ENCODE measurements around the gene NT5DC1. TPM values are rescaled to one million over a fixed set of nuclear protein-coding genes. Genes with fewer than 3 reads are reported as not detected.

Gene NT5DC1
- total and polyA plus RNA-seq, 10 of the 15 experiments (the other 5 are each of a cell fraction or from before 2014, with no cell fraction given): 40.8 to 140 (median 66.8) TPM

GRCh38 chr6:116157391-116157790 is 56.7 kb downstream of the NT5DC1 start (continued):
- TF ChIP-seq, protein P1, sequence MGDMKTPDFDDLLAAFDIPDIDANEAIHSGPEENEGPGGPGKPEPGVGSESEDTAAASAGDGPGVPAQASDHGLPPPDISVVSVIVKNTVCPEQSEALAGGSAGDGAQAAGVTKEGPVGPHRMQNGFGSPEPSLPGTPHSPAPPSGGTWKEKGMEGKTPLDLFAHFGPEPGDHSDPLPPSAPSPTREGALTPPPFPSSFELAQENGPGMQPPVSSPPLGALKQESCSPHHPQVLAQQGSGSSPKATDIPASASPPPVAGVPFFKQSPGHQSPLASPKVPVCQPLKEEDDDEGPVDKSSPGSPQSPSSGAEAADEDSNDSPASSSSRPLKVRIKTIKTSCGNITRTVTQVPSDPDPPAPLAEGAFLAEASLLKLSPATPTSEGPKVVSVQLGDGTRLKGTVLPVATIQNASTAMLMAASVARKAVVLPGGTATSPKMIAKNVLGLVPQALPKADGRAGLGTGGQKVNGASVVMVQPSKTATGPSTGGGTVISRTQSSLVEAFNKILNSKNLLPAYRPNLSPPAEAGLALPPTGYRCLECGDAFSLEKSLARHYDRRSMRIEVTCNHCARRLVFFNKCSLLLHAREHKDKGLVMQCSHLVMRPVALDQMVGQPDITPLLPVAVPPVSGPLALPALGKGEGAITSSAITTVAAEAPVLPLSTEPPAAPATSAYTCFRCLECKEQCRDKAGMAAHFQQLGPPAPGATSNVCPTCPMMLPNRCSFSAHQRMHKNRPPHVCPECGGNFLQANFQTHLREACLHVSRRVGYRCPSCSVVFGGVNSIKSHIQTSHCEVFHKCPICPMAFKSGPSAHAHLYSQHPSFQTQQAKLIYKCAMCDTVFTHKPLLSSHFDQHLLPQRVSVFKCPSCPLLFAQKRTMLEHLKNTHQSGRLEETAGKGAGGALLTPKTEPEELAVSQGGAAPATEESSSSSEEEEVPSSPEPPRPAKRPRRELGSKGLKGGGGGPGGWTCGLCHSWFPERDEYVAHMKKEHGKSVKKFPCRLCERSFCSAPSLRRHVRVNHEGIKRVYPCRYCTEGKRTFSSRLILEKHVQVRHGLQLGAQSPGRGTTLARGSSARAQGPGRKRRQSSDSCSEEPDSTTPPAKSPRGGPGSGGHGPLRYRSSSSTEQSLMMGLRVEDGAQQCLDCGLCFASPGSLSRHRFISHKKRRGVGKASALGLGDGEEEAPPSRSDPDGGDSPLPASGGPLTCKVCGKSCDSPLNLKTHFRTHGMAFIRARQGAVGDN (IDR thresholded peaks at IDR 0.05): no peak
- TF ChIP-seq GATAD2B (conservative IDR thresholded peaks at IDR 0.05; ENCODE audit: low read depth): no peak
- no peak for TF ChIP-seq ZNF622 (IDR thresholded peaks at IDR 0.05)
- no peak for TF ChIP-seq NRF1 (conservative IDR thresholded peaks at IDR 0.05; ENCODE audit: low read depth, low read length)
- no peak for TF ChIP-seq CBX5 (IDR thresholded peaks at IDR 0.05; ENCODE audit: low read depth)
- no peak for TF ChIP-seq HCFC1 (IDR thresholded peaks at IDR 0.05; ENCODE audit: low read length)
- TF ChIP-seq, protein P2, sequence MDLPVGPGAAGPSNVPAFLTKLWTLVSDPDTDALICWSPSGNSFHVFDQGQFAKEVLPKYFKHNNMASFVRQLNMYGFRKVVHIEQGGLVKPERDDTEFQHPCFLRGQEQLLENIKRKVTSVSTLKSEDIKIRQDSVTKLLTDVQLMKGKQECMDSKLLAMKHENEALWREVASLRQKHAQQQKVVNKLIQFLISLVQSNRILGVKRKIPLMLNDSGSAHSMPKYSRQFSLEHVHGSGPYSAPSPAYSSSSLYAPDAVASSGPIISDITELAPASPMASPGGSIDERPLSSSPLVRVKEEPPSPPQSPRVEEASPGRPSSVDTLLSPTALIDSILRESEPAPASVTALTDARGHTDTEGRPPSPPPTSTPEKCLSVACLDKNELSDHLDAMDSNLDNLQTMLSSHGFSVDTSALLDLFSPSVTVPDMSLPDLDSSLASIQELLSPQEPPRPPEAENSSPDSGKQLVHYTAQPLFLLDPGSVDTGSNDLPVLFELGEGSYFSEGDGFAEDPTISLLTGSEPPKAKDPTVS (IDR thresholded peaks at IDR 0.05; ENCODE audit: low read depth, low read length): no peak

GRCh38 chr6:116158641-116159040 is 58.0 kb downstream of the NT5DC1 start:
- TF ChIP-seq, protein P3, sequence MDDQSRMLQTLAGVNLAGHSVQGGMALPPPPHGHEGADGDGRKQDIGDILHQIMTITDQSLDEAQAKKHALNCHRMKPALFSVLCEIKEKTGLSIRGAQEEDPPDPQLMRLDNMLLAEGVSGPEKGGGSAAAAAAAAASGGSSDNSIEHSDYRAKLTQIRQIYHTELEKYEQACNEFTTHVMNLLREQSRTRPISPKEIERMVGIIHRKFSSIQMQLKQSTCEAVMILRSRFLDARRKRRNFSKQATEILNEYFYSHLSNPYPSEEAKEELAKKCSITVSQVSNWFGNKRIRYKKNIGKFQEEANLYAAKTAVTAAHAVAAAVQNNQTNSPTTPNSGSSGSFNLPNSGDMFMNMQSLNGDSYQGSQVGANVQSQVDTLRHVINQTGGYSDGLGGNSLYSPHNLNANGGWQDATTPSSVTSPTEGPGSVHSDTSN (IDR thresholded peaks at IDR 0.05; ENCODE audit: insufficient replicate concordance, low read depth, low read length): no peak
- TF ChIP-seq HDGF (IDR thresholded peaks at IDR 0.05) (no peak), NFYA (IDR thresholded peaks at IDR 0.05; ENCODE audit: borderline replicate concordance, low read depth, low read length) (no peak), TAF1 (IDR thresholded peaks at IDR 0.05; ENCODE audit: borderline replicate concordance, low read depth, low read length) (no peak), CBX3 (IDR thresholded peaks at IDR 0.05; ENCODE audit: borderline replicate concordance, low read depth) (no peak), GATAD2B (conservative IDR thresholded peaks at IDR 0.05; ENCODE audit: low read depth) (no peak), NR2C1 (IDR thresholded peaks at IDR 0.05) (no peak), CREM (IDR thresholded peaks at IDR 0.05; ENCODE audit: low read depth) (no peak), POLR2A (IDR thresholded peaks at IDR 0.05; ENCODE audit: low read depth, low read length) (no peak), TBL1XR1 (IDR thresholded peaks at IDR 0.05; ENCODE audit: low read depth, low read length) (no peak)
- TF ChIP-seq, protein P4, sequence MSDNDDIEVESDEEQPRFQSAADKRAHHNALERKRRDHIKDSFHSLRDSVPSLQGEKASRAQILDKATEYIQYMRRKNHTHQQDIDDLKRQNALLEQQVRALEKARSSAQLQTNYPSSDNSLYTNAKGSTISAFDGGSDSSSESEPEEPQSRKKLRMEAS (IDR thresholded peaks at IDR 0.05; ENCODE audit: low read depth, low read length): no peak
- Histone ChIP-seq H3K27me3 (replicated peaks in 1 of 2; ENCODE audit: control insufficient read depth in 2 of 2, insufficient read depth in 2 of 2, low read length in 1 of 2) (no peaks in the 10 kb centered on the region), H4K20me1 (ENCODE audit: control insufficient read depth, insufficient read depth) (no peaks in the 10 kb centered on the region), H3K4me3 (no peak overlapping the region), H3K4me1 (ENCODE audit: control insufficient read depth, insufficient read depth, low read length) (no peaks in the 10 kb centered on the region), H3K27ac (ENCODE audit: control insufficient read depth, insufficient read depth) (no peak overlapping the region), H3K9me3 (replicated peaks; ENCODE audit: control insufficient read depth, insufficient read depth, low read length) (peaks cover under 1% of the 10 kb centered on the region; the same call in 1 of the 3 replicates), H3K36me3 (ENCODE audit: control insufficient read depth in 2 of 2, insufficient read depth in 2 of 2, low read length in 1 of 2) (no peaks in the 10 kb centered on the region), H3K79me2 (ENCODE audit: control insufficient read depth, insufficient read depth, low read length) (no peaks in the 10 kb centered on the region), H2AFZ (ENCODE audit: control insufficient read depth, low read depth, low read length) (no peak overlapping the region), H3K9ac (ENCODE audit: control insufficient read depth, insufficient read depth, low read length) (no peak overlapping the region), H3K4me2 (ENCODE audit: control insufficient read depth, insufficient read depth) (no peak overlapping the region)
- RAD21 ChIA-PET (ENCODE audit: unreplicated experiment): no interaction called here
- ATAC-seq (no peak), FAIRE-seq (no peak), DNase-seq (ENCODE audit: low read depth, low spot score) (no peak)
- SMC1A ChIA-PET (ENCODE audit: uncharacterized antibody, unreplicated experiment): interaction anchor here (0.9 to 1.4 kb wide), 2 partner anchors 10 to 13 kb away, joined by 3 read pairs; no protein-coding TSS in a partner anchor
- in situ Hi-C loops (cut with MboI): no loop called here
- POLR2A ChIA-PET: no interaction called here
- CTCF ChIA-PET: interaction anchor here (2.2 kb wide), 1 partner anchor 46 kb away, joined by 10 read pairs; no protein-coding TSS in a partner anchor
- no TSS peak for BruUV-seq (replicated peaks)
- 100% methylated on average over 3 of the region's 3 CpGs for WGBS (ENCODE audit: insufficient coverage, insufficient replicate concordance, low lambda C conversion rate, missing lambda C conversion rate)
- intact Hi-C loops (cut with micrococcal nuclease; ENCODE audit: unreplicated experiment): no loop called here

Measured in GM12878 (cell line).